Ishikawa (cell line): ENCODE data around the gene CD8A.

Experiments used
- CEBPB ChIP-seq: IDR thresholded peaks from 2 replicates; pipeline ENCODE4 v1.6.1; 2012
- CREB1 ChIP-seq: IDR thresholded peaks from 2 replicates; pipeline ENCODE4 v1.6.1; 2012; ENCODE audit warnings: low read depth
- EGR1 ChIP-seq: IDR thresholded peaks from 2 replicates; pipeline ENCODE4 v1.6.1; 2012
- EP300 ChIP-seq: IDR thresholded peaks from 2 replicates; pipeline ENCODE4 v1.6.1; 2012; ENCODE audit warnings: borderline replicate concordance
- FOXM1 ChIP-seq: IDR thresholded peaks from 2 replicates; pipeline ENCODE4 v1.6.1; 2012; ENCODE audit warnings: low read depth, borderline replicate concordance
- MAX ChIP-seq: IDR thresholded peaks from 2 replicates; pipeline ENCODE4 v1.6.1; 2012
- NFIC ChIP-seq: IDR thresholded peaks from 2 replicates; pipeline ENCODE4 v1.6.1; 2012
- RAD21 ChIP-seq: IDR thresholded peaks from 2 replicates; pipeline ENCODE4 v1.6.1; 2012; ENCODE audit warnings: low read depth
- REST ChIP-seq: IDR thresholded peaks from 2 replicates; pipeline ENCODE4 v1.6.1; 2012; ENCODE audit warnings: low read depth, mild to moderate bottlenecking
- TAF1 ChIP-seq: IDR thresholded peaks from 2 replicates; pipeline ENCODE4 v1.6.1; 2012; ENCODE audit warnings: low read depth, mild to moderate bottlenecking
- TCF12 ChIP-seq: IDR thresholded peaks from 2 replicates; pipeline ENCODE4 v1.6.1; 2012; ENCODE audit warnings: low read depth
- TEAD4 ChIP-seq: IDR thresholded peaks from 2 replicates; pipeline ENCODE4 v1.6.1; 2012
- USF1 ChIP-seq: IDR thresholded peaks from 2 replicates; pipeline ENCODE4 v1.6.1; 2012
- YY1 ChIP-seq: IDR thresholded peaks from 2 replicates; pipeline ENCODE4 v1.6.1; 2012; ENCODE audit warnings: low read depth
- ZBTB7A ChIP-seq: IDR thresholded peaks from 2 replicates; pipeline ENCODE4 v1.6.1; 2012; ENCODE audit warnings: low read depth

CD8A gene

DNA sequence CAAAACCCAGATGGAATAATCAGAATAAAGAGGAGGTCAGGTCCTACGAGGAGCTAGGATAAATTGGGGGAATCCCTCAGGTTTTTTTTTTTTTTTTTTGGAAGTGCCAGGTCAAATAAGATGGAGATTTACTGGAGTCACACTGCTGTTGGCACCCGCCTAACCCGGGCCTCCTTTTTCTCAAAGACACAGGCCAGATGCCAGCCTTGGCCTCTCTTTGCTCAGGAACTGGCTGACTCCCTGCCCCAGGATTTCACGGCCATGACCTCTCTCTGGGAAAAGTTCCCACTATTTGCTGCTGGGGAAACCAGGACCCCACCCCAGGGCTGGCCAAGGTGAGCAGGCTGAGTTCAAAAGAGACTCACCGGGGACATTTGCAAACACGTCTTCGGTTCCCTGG is 2.5 kb downstream of the CD8A start:
- TF ChIP-seq YY1 (no peak), REST (no peak), TEAD4 (no peak), CEBPB (no peak), USF1 (no peak), CREB1 (no peak), TCF12 (no peak), EP300 (no peak), ZBTB7A (no peak), FOXM1 (no peak), MAX (no peak), NFIC (no peak)

- TF ChIP-seq YY1 = no peak
- no peak for TF ChIP-seq TCF12
- no peak for TF ChIP-seq MAX
- no peak for TF ChIP-seq NFIC
- TF ChIP-seq CREB1 = no peak
- TF ChIP-seq EP300 = no peak
- TF ChIP-seq ZBTB7A = no peak
- no peak for TF ChIP-seq REST
- no peak for TF ChIP-seq TEAD4
- TF ChIP-seq CEBPB = no peak
- no peak for TF ChIP-seq RAD21
- no peak for TF ChIP-seq EGR1
- TF ChIP-seq TAF1 = no peak
- TF ChIP-seq USF1 = no peak
- no peak for TF ChIP-seq FOXM1
These were observed 3.0 kb downstream of the CD8A start for GRCh38 chr2:86787736-86788135.

- TF ChIP-seq YY1 (no peak), EGR1 (no peak), TCF12 (no peak), FOXM1 (no peak), USF1 (no peak)
These were observed 4.6 kb downstream of the CD8A start for GRCh38 chr2:86786001-86786536.

- TF ChIP-seq ZBTB7A (no peak), EP300 (no peak), TAF1 (no peak), YY1 (no peak), TCF12 (no peak), USF1 (no peak), RAD21 (no peak), NFIC (no peak), REST (no peak), CEBPB (no peak), TEAD4 (no peak)
These were observed 5.3 kb downstream of the CD8A start for GRCh38 chr2:86785456-86785855.
